ENCODE results near the gene MOXD1.
"Not testable (repeated sequence)": the region's sequence is repeated elsewhere in the genome, so short reads cannot be mapped to it uniquely, and the experiment has no call there.

MOXD1 gene

GRCh38 chr6:132344811-132345210 lies 56.5 kb downstream of the MOXD1 start:
- DNase-seq: no peak

GRCh38 chr6:132341646-132342045 lies 59.6 kb downstream of the MOXD1 start:
- no peak for DNase-seq

DNA sequence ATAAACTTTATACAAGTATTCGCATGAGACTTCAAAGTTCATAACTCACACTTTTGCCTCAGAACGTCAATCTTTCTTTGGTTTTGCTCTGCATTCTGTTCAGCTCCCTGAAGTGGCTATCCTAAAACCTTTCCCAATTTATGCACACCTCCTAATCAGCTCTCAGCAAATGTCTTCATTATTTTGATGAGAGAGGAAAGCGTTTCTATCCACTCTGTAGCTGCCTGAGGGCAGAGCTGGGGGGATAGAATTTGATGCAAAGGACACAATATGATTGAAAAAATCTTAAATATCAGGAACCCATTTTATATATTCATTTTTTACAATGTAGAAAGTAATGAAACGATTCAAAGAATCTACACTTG lies 66.8 kb downstream of the MOXD1 start:
- DNase-seq: no peak

DNA sequence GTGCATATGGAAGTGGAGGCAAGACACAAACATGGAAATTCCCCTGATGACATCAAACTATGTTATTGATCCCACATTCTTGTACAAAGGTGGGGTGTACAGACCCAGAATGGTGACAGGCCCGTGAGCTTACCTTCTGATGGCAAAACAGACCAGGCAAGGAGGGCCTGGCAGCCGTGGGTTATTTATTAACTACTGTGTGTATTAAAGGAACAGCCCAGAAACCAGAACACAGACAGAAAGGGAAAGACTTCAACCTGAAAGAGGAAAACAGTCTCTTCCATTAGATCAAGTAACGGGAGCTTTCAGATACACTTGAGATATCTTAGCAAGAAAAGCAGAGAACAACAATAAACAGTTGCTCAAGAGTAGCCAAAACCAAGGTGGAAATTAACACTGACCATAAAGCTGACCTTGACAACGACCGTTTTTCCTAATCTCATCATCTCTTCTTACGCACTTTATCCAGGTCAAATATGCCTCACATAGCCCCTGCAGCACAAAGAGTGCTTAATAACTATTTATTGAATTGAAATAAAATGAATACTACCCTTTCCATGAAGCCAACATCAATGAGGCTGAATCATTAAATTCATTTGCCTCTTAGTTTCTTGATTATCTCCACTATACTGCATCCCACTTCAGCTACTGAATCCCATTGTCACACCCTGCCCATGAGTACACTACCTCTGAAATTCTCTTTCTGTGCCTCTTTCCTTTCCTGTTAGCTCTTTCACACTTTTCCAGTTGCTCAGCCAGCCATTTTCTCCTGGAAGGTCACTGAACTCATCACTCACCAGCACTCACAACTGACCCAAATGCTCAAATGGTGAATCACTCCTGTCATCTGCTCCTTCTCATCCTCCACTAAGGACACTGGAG lies 67.4 kb downstream of the MOXD1 start:
- DNase-seq: no peak

- no peak for DNase-seq
Observed at GRCh38 chr6:132330759-132331158, 70.5 kb downstream of the MOXD1 start.

DNA sequence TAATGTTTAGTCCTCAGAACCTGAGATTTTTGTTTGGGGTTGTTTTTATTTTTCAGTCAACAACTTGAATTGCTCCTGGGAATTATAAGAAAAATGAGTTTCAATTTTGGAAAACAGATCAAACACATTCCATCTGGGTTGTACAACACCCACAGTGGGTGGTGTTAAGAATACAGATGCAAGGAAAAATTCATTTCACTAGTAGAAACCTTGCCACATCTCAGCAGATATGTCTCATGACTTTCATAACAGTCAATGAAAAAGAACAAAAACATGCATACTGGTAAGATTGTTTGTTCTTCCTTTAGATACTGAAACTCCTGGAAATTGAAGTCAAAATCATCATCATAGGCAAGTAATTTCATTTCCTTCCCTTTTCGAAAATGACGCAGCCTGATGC lies 78.9 kb downstream of the MOXD1 start:
- DNase-seq: no peak

DNA sequence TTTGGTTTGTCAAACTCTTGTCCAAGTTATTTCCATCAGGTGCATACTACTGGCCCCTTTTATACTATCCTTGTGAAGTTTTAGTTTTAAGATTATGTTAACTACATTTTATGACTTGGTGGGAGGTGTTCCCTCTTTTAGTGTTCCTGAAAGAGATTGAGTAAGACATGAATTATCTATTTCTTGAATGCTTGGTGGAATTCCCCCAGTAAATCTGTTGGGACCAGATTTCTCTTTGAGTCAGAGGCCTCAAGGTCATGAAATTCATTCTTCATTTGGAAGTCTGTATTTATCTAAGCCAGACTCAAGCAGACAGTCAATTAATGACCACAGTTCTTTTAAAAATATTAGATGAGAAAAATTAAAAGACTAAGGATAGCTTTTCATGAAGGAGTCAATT lies 81.3 kb downstream of the MOXD1 start:
- no peak for DNase-seq

DNA sequence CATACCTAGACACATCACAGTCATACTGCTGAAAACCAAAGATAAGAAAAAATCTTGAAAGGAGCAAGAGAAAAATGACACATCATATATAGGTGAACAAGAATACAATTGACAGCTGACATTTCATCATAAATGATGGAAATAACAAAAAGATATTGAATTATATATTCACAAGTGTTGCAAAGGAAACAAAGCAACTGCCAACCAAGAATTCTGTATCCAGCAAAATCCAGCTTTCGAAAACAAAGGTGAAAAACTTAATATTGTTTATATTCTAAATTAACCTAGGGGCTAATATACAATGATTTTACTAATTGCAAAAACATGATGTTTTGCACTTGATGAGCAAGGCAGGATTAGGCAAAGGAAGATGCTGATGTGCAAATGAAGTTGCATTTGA lies 84.3 kb downstream of the MOXD1 start:
- DNase-seq: no peak

GRCh38 chr6:132314432-132314831 lies 86.8 kb downstream of the MOXD1 start:
- no peak for DNase-seq

GRCh38 chr6:132310921-132311320 lies 90.4 kb downstream of the MOXD1 start:
- DNase-seq: no peak

DNA sequence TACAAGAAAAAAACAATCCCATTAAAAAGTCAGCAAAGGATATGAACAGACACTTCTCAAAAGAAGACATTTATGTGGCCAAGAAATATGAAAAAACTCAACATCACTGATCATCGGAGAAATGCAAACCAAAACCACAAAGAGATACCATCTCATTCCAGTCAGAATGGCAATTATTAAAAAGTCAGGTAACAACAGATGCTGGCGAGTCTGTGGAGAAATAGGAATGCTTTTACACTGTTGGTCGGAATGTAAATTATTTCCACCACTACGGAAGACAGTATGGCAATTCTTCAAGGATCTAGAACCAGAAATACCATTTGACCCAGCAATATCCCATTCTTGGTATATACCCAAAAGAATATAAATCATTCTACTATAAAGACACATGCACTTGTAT lies 91.1 kb downstream of the MOXD1 start:
- DNase-seq: not testable (repeated sequence)

DNA sequence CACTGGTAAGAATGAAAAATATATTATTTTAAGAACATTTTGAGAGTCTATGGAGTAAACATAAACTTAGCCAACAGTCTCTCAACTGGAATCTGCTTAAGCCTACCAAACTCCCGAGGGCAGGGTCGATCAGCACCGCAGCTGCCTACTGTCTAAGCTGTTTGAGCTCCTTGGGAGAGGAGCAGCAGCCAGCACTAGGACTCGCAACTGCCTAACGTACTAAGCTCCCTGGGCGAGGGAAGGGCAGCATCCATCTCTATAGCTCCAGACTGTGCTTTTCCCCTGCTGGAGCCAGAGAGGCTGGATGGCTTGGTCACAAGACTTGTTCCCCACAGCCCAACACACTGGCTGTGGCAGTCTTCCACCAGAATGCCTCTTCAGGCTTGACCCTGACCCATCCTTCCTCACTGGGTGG lies 96.4 kb downstream of the MOXD1 start:
- no peak for DNase-seq

GRCh38 chr6:132300323-132300949 lies 100.8 kb downstream of the MOXD1 start:
- DNase-seq: peak; percentile 29

DNA sequence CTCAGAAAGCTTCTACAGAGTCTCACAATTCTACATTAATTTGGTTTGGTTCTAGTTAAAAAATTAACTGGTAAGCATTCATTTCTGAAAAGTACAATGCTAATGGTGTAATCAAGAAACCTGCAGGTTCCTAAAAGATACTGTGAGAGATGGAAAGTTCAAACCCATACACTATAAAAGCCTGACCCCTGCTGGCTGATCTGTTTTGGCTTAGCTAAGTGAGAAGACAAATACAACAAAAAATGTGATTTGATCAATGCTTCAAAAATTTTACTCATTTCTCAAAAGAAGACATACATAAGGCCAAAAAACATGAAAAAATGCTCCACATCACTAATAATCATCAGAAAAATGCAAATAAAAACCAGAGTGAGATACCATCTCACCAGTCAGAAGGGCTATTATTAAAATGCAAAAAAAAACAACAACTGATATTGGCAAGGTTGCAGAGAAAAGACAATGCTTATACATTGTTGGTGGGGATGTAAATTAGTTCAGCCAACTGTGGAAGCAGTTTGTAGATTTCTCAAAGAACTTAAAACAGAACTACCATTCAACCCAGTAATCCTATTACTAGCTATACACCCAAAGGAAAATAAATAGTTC lies 102.8 kb downstream of the MOXD1 start:
- peak; percentile 52 for DNase-seq

GRCh38 chr6:132289756-132290155 lies 111.5 kb downstream of the MOXD1 start:
- DNase-seq: no peak

- no peak for DNase-seq
Observed at GRCh38 chr6:132287101-132287500, 114.2 kb downstream of the MOXD1 start.

GRCh38 chr6:132286298-132287019 lies 114.8 kb downstream of the MOXD1 start:
- no peak for DNase-seq

DNA sequence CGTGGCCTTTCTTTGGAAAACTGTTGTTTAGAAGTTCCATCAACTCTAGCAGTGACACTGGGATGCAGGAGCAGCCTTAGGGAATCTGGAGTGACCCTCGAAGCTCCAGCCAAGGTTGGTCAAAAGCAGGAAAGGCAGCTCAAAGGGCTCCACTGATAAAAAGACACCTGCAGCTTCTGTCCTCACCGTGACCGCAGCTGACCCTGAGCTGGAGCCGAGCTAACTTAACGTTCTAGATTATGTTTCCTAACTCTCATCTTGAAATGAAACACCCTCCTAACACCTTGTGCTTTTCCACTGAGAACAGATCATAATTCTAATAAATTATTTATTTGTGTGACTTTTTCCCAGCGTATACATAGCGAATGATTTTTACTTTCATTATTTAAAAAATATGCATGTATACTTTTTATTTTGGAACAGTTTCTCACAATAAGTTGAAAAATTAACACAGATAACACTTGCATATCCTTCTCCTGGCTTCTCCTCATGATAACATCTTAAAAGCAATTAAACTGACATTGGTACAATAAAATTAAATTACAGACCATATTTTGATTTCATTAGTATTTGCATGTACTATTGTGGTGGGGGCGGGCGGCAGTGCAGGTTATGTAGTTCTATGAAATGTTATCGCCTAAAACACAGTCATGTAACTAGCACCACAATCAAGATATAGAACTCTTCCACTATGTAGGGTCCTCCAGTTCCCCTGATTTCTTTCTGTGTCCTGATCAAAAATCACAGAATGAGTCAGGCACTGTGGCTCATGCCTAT lies 116.1 kb downstream of the MOXD1 start:
- no peak for DNase-seq

- no peak for DNase-seq
Observed at GRCh38 chr6:132282696-132283095, 118.6 kb downstream of the MOXD1 start.

DNA sequence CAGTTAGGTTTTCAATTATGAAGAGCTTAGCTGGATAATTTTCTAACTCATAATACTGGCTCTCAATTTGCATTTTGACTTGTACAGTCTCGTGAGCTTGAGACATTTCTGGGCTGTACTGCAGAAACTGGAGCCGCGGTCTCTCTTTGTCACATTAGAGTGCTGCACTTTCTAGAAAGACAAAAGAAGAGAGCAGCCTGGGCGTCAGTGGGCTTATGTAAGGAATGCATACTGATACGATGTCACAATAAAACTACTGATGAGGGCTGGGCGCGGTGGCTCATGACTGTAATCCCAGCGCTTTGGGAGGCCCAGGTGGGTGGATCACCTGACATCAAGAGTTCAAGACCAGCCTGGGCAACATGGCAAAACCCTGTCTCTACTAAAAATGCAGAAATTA lies 120.8 kb downstream of the MOXD1 start:
- no peak for DNase-seq

DNA sequence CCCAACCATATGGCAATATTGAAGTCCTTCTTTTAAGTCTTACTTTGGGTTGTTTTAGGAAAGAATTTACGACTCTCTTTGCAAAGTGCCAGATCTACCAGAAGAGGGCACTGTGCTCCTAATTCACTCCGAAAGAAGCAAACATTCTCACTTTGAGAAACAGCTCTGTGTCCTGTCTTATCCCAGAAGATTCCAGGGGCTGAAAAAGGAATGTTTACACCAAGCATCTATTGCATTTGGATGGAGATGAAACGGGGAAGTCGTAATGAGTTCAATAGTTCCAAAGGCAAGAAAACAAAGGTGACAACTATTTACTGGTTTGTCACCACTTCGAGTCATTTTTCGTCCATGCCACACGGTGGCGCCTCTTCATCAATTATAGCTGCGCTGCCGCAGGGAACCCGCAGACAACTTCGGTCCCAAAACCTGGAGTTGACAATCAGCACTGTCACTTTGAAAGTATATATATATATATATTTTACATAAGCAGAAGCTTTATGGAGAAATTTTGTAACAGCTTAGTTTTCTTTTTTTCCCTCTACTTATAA lies 121.6 kb downstream of the MOXD1 start:
- DNase-seq: peak; percentile 82
